ENCODE measurements around the gene TUBG2.
A peak's percentile ranks its signal among the peaks of the same experiment; 100 is the strongest.

The TUBG2 gene

GRCh38 chr17:42680331-42680808, 21.3 kb downstream of the TUBG2 start:
- DNase-seq (ENCODE audit: extremely low read depth, insufficient read length) = peak; percentile 55
- peaks cover 2% of the 10 kb centered on the region for H3K36me3 ChIP-seq (ENCODE audit: control insufficient read depth, insufficient read depth, low read length)
- H3K27me3 ChIP-seq (replicated peaks; ENCODE audit: control insufficient read depth, insufficient read depth, low read length) = no peaks in the 10 kb centered on the region
- TF ChIP-seq, protein P1, sequence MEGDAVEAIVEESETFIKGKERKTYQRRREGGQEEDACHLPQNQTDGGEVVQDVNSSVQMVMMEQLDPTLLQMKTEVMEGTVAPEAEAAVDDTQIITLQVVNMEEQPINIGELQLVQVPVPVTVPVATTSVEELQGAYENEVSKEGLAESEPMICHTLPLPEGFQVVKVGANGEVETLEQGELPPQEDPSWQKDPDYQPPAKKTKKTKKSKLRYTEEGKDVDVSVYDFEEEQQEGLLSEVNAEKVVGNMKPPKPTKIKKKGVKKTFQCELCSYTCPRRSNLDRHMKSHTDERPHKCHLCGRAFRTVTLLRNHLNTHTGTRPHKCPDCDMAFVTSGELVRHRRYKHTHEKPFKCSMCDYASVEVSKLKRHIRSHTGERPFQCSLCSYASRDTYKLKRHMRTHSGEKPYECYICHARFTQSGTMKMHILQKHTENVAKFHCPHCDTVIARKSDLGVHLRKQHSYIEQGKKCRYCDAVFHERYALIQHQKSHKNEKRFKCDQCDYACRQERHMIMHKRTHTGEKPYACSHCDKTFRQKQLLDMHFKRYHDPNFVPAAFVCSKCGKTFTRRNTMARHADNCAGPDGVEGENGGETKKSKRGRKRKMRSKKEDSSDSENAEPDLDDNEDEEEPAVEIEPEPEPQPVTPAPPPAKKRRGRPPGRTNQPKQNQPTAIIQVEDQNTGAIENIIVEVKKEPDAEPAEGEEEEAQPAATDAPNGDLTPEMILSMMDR (IDR thresholded peaks at IDR 0.05; ENCODE audit: insufficient read depth, low read length, poor library complexity, severe bottlenecking) = no peak
- peak overlapping the region; percentile 60 for H3K4me3 ChIP-seq (replicated peaks; ENCODE audit: low read depth, low read length)

GRCh38 chr17:42681976-42682721, 23.1 kb downstream of the TUBG2 start, which contains the start of gene CNTNAP1:
CNTNAP1 (plus strand) TSS chr17:42682531; CDS start chr17:42682830, 299 bp downstream.
- TF ChIP-seq, protein P1 (IDR thresholded peaks at IDR 0.05; ENCODE audit: insufficient read depth, low read length, poor library complexity, severe bottlenecking) = no peak
- Histone ChIP-seq H3K4me3 (replicated peaks; ENCODE audit: low read depth, low read length) (peak within 1 kb of the TSS; percentile 80), H3K27me3 (replicated peaks; ENCODE audit: control insufficient read depth, insufficient read depth, low read length) (no peaks in the 10 kb centered on the region), H3K36me3 (ENCODE audit: control insufficient read depth, insufficient read depth, low read length) (peaks cover 10% of the 10 kb centered on the region)
- peak; percentile 70 for DNase-seq (ENCODE audit: extremely low read depth, insufficient read length)

DNA sequence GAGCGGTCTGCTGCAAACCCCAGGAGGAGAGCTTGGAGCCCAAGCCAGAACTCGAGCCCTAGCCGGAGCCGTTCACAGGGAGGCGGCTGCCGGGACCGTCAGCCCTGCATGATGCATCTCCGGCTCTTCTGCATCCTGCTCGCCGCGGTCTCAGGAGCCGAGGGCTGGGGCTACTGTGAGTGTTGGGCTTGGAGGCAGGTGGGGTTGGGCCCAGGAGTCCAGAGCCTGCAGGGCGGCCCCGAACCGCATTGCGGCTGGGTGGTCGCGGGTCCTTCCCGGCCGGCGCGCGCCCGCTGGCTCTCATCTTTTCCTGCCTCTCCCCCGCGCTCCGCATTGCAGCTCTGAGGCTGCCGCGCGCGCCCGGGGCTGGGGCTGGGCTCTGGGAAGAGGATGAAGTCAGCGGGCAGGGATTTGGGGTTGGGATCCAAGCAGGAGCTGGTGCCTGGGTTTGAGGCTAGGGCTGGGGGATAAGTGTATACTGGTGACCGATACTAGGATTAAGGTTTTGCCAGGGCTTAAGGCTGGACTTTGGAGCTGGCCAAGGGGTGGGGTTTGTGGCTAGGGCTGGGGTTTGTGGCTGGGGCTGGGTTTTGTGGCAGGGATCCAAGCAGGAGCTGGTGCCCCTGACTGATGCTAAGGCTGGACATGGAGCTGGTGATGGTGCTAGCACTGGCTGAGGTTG, 23.8 kb downstream of the TUBG2 start:
- peaks cover 14% of the 10 kb centered on the region for H3K36me3 ChIP-seq (ENCODE audit: control insufficient read depth, insufficient read depth, low read length)
- H3K27me3 ChIP-seq (replicated peaks; ENCODE audit: control insufficient read depth, insufficient read depth, low read length) = no peaks in the 10 kb centered on the region
- TF ChIP-seq, protein P1 (IDR thresholded peaks at IDR 0.05; ENCODE audit: insufficient read depth, low read length, poor library complexity, severe bottlenecking) = no peak
- peak overlapping the region; percentile 80 for H3K4me3 ChIP-seq (replicated peaks; ENCODE audit: low read depth, low read length)
- DNase-seq (ENCODE audit: extremely low read depth, insufficient read length) = peak; percentile 52

- no peaks in the 10 kb centered on the region for H3K27me3 ChIP-seq (replicated peaks; ENCODE audit: control insufficient read depth, insufficient read depth, low read length)
Observed at GRCh38 chr17:42683407-42684034, 24.4 kb downstream of the TUBG2 start.

DNA sequence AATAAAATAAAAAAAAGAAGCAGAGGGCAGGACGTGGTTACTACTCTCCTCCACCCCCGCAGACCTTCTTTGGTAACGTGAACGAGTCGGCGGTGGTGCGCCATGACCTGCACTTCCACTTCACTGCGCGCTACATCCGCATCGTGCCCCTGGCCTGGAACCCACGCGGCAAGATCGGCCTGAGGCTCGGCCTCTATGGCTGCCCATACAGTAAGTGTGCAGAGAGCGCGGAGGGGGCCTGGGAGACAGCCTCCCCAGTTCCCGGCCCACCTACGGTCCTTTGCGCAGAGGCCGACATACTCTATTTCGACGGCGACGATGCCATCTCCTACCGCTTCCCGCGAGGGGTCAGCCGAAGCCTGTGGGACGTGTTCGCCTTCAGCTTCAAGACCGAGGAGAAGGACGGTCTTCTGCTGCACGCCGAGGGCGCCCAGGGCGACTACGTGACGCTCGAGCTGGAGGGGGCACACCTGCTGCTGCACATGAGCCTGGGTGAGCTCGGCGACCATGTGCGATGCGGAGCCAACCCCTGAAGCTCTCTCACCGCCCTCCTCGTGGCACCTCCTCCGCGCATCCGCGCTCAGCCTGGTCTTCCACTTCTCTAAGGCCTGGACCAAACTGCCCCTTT, 26.0 kb downstream of the TUBG2 start:
- TF ChIP-seq, protein P1 (IDR thresholded peaks at IDR 0.05; ENCODE audit: insufficient read depth, low read length, poor library complexity, severe bottlenecking) = no peak
- H3K27me3 ChIP-seq (replicated peaks; ENCODE audit: control insufficient read depth, insufficient read depth, low read length) = no peaks in the 10 kb centered on the region
- no peak for DNase-seq (ENCODE audit: extremely low read depth, insufficient read length)

More at GRCh38 chr17:42683407-42684034, 24.4 kb downstream of the TUBG2 start:
- TF ChIP-seq, protein P1 (IDR thresholded peaks at IDR 0.05; ENCODE audit: insufficient read depth, low read length, poor library complexity, severe bottlenecking) = no peak
- Histone ChIP-seq H3K36me3 (ENCODE audit: control insufficient read depth, insufficient read depth, low read length) (peaks cover 14% of the 10 kb centered on the region), H3K4me3 (replicated peaks; ENCODE audit: low read depth, low read length) (peak overlapping the region; percentile 80)
- DNase-seq (ENCODE audit: extremely low read depth, insufficient read length) = no peak

More for the DNA sequence above, 26.0 kb downstream of the TUBG2 start:
- H3K4me3 ChIP-seq (replicated peaks; ENCODE audit: low read depth, low read length) = no peak overlapping the region
- peaks cover 17% of the 10 kb centered on the region for H3K36me3 ChIP-seq (ENCODE audit: control insufficient read depth, insufficient read depth, low read length)
